Stimulated activated CD4-positive, alpha-beta T cell treated with anti-CD3 and anti-CD28 coated beads, TNF-alpha, amount 100 ng/mL, for 48 hours (primary cell): ENCODE data around the gene SLC22A5.
"Not testable (repeated sequence)": the region's sequence is repeated elsewhere in the genome, so short reads cannot be mapped to it uniquely, and the experiment has no call there.

Experiments
- DNase-seq, 3 donors: peaks; one replicate each; pipeline ENCODE4 v3.0.0-alpha.2; 2020; ENCODE audit warnings: low read depth in 3 of 3

The SLC22A5 gene

DNA sequence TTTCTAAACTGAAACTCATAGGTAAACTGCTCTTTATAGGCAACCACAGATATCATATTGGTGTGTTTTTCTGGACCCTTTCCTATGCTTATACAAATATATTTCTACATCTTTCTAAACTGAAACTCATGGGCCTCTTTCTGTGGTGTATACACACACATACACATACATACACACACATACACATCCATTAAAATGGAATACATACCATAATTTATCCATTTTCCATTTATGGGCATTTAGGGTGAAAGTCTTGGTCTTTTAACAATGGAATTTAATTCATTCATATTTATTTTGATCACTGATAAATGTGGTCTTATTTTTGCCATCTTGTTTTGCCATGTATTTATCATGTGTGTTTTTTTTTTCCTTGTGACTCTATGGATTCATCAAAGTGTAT lies 44.1 kb downstream of the SLC22A5 start:
- no peak for DNase-seq

- DNase-seq = no peak
These were observed 45.3 kb downstream of the SLC22A5 start for GRCh38 chr5:132414634-132415378.

DNA sequence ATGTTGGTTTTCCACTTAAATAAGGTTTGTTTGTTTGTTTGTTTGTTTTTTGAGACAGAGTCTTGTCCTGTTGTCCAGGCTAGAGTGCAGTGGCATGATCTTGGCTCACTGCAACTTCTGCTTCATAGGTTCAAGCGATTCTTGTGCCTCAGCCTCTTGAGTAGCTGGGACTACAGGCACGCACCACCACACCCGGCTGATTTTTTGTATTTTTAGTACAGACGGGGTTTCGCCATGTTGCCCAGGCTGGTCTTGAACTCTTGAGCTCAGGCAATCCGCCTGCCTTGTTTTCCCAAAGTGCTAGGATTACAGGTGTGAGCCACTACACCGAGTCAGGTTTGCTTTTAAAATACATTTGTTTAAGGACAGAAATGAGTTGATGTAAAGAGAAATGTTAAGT lies 46.0 kb downstream of the SLC22A5 start:
- not testable (repeated sequence) for DNase-seq

- DNase-seq = no peak
These were observed 46.9 kb downstream of the SLC22A5 start for GRCh38 chr5:132416306-132417009.

DNA sequence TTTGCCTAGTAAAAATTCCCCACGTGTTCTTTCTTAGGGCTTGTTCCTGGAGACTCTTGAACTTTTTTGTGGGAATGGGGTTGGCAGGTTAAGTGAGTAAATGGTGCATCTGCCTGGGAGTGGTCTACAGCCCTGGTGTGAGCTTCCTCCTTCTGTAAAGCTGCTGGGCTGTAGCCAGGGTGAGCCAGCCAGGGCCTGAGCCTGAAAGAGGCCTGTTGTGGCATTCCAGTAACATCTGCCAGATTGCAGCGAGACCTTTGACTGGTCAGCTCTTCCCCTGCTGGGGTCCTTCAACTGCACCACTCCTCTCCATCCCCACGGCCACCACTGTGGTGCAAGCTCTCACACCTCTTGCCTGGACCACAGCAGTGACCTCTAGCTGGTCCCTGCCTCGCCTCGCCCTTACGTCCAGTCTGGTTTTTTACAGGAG lies 47.5 kb downstream of the SLC22A5 start:
- no peak for DNase-seq

GRCh38 chr5:132417461-132417860 lies 48.0 kb downstream of the SLC22A5 start:
- no peak for DNase-seq

- DNase-seq = no peak
These were observed 48.5 kb downstream of the SLC22A5 start for GRCh38 chr5:132417889-132418485.

DNA sequence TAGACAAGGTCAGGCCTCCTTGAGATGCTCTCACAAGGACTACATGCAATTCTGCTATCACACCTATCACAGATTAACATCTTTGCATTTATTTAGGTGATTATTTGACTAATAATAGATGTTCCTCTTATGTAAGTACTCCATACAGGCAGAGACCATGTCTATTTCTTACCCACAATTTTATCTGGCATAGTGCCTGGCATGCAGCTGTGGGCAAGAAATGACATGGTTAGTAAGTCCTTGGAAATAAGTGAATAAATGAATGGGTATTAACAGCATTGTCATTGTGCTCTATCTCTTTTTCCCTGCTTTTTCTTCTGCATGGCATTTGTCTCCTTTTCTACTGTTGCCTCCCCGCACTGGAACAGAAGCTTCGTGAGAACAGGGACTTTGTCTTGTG lies 49.4 kb downstream of the SLC22A5 start:
- DNase-seq = no peak

DNA sequence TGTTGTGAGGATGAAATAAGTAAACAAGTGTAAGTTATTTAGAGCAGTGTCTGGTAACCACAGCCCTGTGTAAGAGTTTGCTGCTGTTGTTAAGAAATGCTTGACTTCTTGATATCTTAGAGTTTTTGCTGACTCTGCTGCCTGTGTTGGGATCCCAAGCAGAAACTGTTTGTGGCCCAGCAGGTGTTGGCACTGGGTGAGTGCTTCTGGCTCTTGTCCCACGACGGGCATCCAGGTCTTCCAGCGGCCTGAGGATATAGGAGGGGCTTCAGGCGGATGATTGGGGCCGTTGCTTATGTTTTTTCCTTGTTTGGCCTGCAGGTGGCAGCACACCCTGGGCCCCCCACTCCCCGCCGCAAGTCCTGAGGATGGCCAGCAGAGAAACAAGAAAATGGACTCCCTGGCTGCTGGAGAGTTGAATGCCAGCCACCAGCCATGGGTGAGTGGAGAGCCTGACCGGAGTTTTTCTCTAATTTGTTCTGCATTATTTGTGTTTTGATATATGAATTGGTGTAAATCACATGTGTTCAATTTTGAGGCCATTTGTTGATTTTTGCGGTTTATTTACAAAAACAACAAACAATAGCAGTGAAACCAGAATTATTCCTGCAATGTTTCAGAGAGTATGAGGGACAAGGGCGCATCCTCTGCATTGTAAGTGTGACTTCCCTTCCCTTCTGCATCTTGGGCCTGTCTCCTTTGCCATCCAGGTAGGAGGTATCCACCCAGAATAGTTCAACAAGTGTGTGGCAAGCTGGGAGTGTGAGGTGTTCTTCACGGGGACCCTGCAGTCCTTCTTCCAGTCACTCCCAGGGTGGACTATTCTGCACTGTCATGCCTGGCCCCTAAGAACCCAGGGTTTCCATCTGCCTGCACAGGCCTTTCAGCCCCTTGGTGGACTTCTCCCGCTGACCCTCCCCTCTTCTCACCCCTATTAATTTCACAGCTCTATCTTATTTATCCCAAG lies 50.3 kb downstream of the SLC22A5 start:
- peak in 1 of 3 donors; percentile 50 for DNase-seq

- DNase-seq = no peak
These were observed 51.3 kb downstream of the SLC22A5 start for GRCh38 chr5:132420706-132421272.

GRCh38 chr5:132421462-132421861 lies 52.0 kb downstream of the SLC22A5 start:
- no peak for DNase-seq

GRCh38 chr5:132422720-132423437 lies 53.4 kb downstream of the SLC22A5 start:
- no peak for DNase-seq

GRCh38 chr5:132423438-132423898 lies 54.0 kb downstream of the SLC22A5 start:
- DNase-seq = no peak

DNA sequence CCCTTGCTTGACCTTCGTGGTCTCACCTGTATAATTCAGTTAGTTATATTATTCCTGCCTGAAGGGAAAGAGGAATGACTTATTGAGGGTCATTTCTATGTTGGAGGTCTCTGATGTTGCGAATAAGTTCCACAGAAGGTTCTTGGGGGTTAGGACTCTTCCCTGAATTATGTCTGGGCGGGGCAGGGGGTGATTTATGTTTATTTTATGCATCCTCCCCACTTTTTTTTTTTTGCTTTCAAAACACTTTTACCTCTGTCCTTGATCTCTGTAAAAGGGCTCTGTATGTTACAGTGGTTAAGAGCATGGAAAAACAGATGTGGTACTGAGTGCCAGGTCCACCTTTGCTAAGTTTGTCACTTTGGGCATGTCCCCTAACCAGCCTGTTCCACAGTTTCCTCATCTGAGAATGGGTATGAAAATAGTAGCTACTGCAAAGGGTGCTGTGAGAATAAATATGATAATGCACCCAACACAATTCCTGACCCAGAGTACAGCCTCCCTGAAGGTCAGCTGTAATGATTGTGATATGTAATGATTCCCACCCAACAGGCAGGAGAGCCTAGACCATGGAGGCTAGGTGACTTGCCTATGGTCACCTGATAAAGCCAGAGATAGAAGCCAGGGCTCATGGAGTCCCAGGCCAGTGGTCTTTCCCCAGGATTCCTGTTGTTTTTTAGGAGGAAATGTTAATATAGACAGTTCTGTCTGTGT lies 54.8 kb downstream of the SLC22A5 start:
- no peak for DNase-seq

DNA sequence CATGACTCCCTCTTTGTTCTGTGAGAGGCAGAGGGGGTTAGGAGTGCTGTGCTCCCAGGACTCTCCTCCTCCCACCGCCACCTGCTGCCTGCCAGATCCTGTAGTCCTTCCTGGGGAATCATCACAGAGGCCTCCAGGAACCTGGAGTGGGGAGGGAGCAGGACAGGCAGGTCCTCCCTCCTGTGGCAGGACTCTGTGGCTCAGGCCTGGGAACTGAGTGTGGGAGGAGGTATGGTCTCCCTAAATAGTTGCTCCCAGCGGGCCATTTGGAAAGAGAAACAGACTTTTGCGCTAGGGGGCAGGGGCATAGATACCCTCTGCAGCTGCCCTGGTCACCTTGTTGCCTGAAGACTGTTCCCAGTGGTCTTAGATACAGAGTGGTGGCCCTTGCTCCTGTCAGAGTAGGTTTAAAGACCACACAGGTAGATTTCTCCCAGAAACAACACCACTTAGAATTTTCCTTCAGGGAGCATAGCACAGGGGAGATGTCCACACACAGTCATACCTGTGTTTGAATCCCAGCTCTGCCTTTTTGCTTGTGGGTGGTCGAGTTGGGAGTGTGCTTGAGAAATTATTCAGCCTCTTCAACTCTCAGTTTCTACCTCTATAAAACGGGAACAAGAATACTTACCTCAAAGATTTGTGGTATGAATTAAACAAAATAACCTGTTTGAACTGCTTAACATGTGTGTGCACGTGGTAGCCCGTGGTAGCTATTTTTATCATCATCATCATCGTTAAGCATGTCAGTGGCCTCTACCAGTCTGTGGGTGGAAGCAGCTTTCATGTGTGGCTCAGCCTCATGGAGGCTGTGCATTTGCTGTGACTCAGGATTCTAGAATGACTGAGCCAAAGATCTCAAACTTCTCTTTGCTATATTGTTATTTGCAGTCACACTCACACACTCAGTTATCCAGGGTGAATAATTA lies 55.8 kb downstream of the SLC22A5 start:
- peak in 2 of 3 donors; percentile 56 to 77 for DNase-seq

DNA sequence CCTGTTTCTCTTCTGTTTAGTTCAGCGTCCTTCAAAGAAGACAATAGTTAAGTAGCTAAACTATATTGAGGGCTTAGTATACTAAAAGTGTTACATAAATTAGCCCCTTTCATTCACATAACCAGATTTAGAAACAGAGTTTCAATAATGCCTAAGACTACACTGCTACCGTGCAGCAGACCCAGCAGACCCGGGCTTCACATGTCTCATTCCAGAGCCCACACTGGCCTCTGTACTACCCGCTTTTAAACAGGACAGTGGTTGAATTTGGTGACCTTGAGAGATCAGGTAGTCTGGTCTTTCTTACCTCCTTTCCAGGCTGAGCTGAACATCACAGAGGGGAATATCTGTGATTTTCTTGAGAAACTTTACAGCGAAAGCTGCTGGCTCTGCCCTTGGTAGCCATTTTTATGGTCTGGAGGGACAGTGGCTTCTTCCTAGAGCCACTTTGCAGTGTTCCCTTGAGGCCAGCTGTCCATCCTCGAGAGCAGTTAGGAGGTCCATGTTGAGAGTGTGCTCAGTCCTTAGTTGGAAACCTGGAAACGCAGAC lies 56.5 kb downstream of the SLC22A5 start:
- no peak for DNase-seq

GRCh38 chr5:132426525-132427138 lies 57.1 kb downstream of the SLC22A5 start:
- peak in 2 of 3 donors; percentile 55 to 66 for DNase-seq
